Right lobe of liver (tissue), 4 donors: Measurements from ENCODE around the gene MYOCOS.

Experiments used
- CTCF ChIP-seq, 4 donors: fragments of 200-600 bp in 3 of 4; fragments of 450-650 bp in 1 of 4; IDR thresholded peaks; one replicate each; pipeline versions ENCODE4 v1.5.1 to v1.8.0; 2016 to 2022; ENCODE audit warnings: antibody characterized with exemption in 4 of 4, mild to moderate bottlenecking in 2 of 4
- POLR2A ChIP-seq: fragments of 450-650 bp; IDR thresholded peaks from one replicate; pipeline ENCODE4 v1.6.1; 2017; ENCODE audit warnings: antibody characterized with exemption, mild to moderate bottlenecking
- donor health status: DM: no; HTN: no; CAD: no.
- donor health status: DM: no; HTN: no; CAD: no.
- donor health status: DM: no; HTN: yes; CAD: no.

GRCh38 chr1:171646249-171646560, 24.2 kb downstream of the MYOCOS start:
- no peak for TF ChIP-seq CTCF (IDR thresholded peaks at IDR 0.05)
- no peak for TF ChIP-seq POLR2A
